GF-D8 (cell line): ENCODE measurements around the gene HCN1.
"Not testable (repeated sequence)": the region's sequence is repeated elsewhere in the genome, so short reads cannot be mapped to it uniquely, and the experiment has no call there.

ENCODE experiments used
- DNase-seq: peaks from one replicate; lab custom pipeline; 2025; lab: John Stamatoyannopoulos, UW

The HCN1 gene

GRCh38 chr5:45417285-45417998 lies 278.7 kb downstream of the HCN1 start:
- DNase-seq = no peak

- DNase-seq = no peak
Observed at GRCh38 chr5:45414620-45415573, 281.3 kb downstream of the HCN1 start.

- DNase-seq = no peak
Observed at GRCh38 chr5:45411971-45412612, 284.1 kb downstream of the HCN1 start.

- no peak for DNase-seq
Observed at GRCh38 chr5:45410304-45410995, 285.7 kb downstream of the HCN1 start.

GRCh38 chr5:45408067-45408466 lies 288.1 kb downstream of the HCN1 start:
- DNase-seq = no peak

GRCh38 chr5:45402804-45403455 lies 293.2 kb downstream of the HCN1 start:
- DNase-seq = no peak

GRCh38 chr5:45399041-45399440 lies 297.1 kb downstream of the HCN1 start:
- no peak for DNase-seq

- DNase-seq = peak; percentile 2
Observed at GRCh38 chr5:45385321-45386058, 310.7 kb downstream of the HCN1 start.

- DNase-seq = no peak
Observed at GRCh38 chr5:45383985-45384384, 312.2 kb downstream of the HCN1 start.

- DNase-seq = no peak
Observed at GRCh38 chr5:45382583-45382982, 313.6 kb downstream of the HCN1 start.

- no peak for DNase-seq
Observed at GRCh38 chr5:45376417-45376816, 319.8 kb downstream of the HCN1 start.

GRCh38 chr5:45372629-45373028 lies 323.6 kb downstream of the HCN1 start:
- no peak for DNase-seq

- DNase-seq = not testable (repeated sequence)
Observed at GRCh38 chr5:45371423-45371822, 324.8 kb downstream of the HCN1 start.

GRCh38 chr5:45355189-45355992 lies 340.8 kb downstream of the HCN1 start:
- DNase-seq = no peak

- no peak for DNase-seq
Observed at GRCh38 chr5:45336464-45336863, 359.7 kb downstream of the HCN1 start.

GRCh38 chr5:45335978-45336377 lies 360.2 kb downstream of the HCN1 start:
- no peak for DNase-seq

- no peak for DNase-seq
Observed at GRCh38 chr5:45335346-45335745, 360.8 kb downstream of the HCN1 start.

GRCh38 chr5:45334939-45335338 lies 361.2 kb downstream of the HCN1 start:
- DNase-seq = no peak

GRCh38 chr5:45312627-45313026 lies 383.6 kb downstream of the HCN1 start:
- not testable (repeated sequence) for DNase-seq

- no peak for DNase-seq
Observed at GRCh38 chr5:45295231-45295630, 400.9 kb downstream of the HCN1 start.
